AG04450 (cell line): ENCODE measurements around the gene MCTP1. TPM values are rescaled to one million over a fixed set of nuclear protein-coding genes. Genes with fewer than 3 reads are reported as not detected.

Experiments
- CTCF ChIA-PET: fragments of 300-600, 350-600 bp; formaldehyde crosslinking; extraction: SDS; loops from one replicate; lab custom pipeline; 2022; ENCODE audit warnings: antibody characterized with exemption, inconsistent platforms; lab: Charles Lee
- POLR2A ChIA-PET: fragments of 350-600 bp; formaldehyde crosslinking; extraction: SDS; loops from one replicate; lab custom pipeline; 2021; ENCODE audit warnings: antibody characterized with exemption, inconsistent platforms; lab: Yijun Ruan, JAX
- DNase-seq: peaks from one replicate; pipeline ENCODE4 v3.0.0-alpha.2; 2011; ENCODE audit warnings: low read depth, low spot score
- H3K27ac ChIP-seq: one replicate; pipeline ENCODE4 v1.5.1; 2012; ENCODE audit warnings: low read depth, low read length, control low read depth
- H3K27me3 ChIP-seq: one replicate; pipeline ENCODE4 v1.6.0; 2012; ENCODE audit warnings: low read length; ENCODE audit not compliant: control insufficient read depth, insufficient read depth
- H3K4me3 ChIP-seq: 2 replicates; pipeline ENCODE4 v1.5.1; 2011; ENCODE audit warnings: mild to moderate bottlenecking, low read depth, low read length, control low read depth
- H3K9me3 ChIP-seq: 2 replicates; pipeline ENCODE4 v1.5.1; 2012; ENCODE audit warnings: low read length; ENCODE audit not compliant: control insufficient read depth, insufficient read depth
- polyA plus RNA-seq: library from polyadenylated mRNA; depleted of rRNA; stranded (reverse); fragments of >200 nt; gene quantifications from 2 replicates; pipeline ENCODE4 v1.2.3, GENCODE V29; 2011
- TF ChIP-seq, protein P1 (sequence below): IDR thresholded peaks from 2 replicates; pipeline ENCODE4 v1.5.1; 2011; ENCODE audit warnings: low read depth, low read length, control low read depth, inconsistent platforms

The MCTP1 gene
- polyA plus RNA-seq, 1 experiment: 0.66 TPM

DNA sequence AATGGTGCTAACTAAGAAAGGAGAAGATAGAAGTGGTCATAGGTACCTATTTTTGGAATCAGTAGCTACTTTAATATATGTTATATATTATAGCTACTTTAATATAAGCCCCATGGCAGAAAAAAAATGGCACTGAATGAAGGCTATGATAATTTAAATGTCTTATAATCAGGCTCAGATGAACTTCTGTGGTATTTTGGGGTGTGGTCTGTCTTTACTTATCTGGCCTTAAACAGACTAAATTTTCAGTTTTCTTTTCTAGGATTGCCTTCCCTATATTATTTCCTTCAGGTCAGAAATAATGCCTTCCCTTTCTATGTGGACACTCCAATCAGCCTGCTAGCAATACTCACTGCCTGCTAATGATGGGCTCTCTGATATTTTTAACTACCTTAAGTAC is 374.2 kb downstream of the MCTP1 start:
- POLR2A ChIA-PET: no interaction called here
- CTCF ChIA-PET: interaction anchor here (0.6 kb wide), 1 partner anchor 386 kb away, joined by 3 read pairs; no protein-coding TSS in a partner anchor

DNA sequence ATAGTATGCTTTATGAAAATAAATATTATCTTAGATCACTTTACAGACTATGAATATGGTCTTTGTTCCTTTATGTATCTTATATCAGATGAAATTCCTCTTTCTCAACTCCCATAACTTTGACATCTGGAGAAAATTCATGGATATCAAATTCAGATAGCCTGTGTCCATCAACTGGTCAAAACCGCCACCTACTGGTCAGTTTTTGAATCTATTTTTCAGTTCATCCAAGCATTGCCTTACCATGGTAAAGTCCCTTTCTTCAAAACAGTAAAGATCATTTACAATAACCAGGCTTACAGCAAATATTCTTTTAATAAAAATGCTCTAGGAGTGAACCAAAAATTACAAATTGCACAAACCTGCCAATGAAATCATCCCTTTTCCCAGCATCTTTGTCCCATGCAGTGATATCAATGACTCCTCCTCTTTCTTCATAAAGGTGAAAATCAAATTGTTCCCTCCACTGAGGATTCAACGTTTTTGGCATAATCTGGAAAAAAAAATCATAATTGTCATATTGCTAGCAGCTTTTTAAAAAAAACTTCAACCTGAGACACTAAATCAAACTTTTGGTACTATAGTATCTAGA is 375.9 kb downstream of the MCTP1 start:
- no peaks in the 10 kb centered on the region for H3K9me3 ChIP-seq
- no peak overlapping the region for H3K27ac ChIP-seq
- H3K4me3 ChIP-seq: no peak overlapping the region
- H3K27me3 ChIP-seq: no peaks in the 10 kb centered on the region
- peak; percentile 8 for DNase-seq
- TF ChIP-seq, protein P1, sequence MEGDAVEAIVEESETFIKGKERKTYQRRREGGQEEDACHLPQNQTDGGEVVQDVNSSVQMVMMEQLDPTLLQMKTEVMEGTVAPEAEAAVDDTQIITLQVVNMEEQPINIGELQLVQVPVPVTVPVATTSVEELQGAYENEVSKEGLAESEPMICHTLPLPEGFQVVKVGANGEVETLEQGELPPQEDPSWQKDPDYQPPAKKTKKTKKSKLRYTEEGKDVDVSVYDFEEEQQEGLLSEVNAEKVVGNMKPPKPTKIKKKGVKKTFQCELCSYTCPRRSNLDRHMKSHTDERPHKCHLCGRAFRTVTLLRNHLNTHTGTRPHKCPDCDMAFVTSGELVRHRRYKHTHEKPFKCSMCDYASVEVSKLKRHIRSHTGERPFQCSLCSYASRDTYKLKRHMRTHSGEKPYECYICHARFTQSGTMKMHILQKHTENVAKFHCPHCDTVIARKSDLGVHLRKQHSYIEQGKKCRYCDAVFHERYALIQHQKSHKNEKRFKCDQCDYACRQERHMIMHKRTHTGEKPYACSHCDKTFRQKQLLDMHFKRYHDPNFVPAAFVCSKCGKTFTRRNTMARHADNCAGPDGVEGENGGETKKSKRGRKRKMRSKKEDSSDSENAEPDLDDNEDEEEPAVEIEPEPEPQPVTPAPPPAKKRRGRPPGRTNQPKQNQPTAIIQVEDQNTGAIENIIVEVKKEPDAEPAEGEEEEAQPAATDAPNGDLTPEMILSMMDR: peak; percentile 71
- ChIA-PET CTCF (interaction anchor here (1.0 to 2.4 kb wide), 4 partner anchors 10 to 77 kb away, joined by 4 to 7 read pairs (median 4); no protein-coding TSS in a partner anchor), POLR2A (no interaction called here)

More for the DNA sequence above, 374.2 kb downstream of the MCTP1 start:
- Histone ChIP-seq H3K4me3 (no peak overlapping the region), H3K27ac (no peak overlapping the region), H3K27me3 (no peaks in the 10 kb centered on the region), H3K9me3 (no peaks in the 10 kb centered on the region)
- no peak for DNase-seq
- TF ChIP-seq, protein P1: no peak

DNA sequence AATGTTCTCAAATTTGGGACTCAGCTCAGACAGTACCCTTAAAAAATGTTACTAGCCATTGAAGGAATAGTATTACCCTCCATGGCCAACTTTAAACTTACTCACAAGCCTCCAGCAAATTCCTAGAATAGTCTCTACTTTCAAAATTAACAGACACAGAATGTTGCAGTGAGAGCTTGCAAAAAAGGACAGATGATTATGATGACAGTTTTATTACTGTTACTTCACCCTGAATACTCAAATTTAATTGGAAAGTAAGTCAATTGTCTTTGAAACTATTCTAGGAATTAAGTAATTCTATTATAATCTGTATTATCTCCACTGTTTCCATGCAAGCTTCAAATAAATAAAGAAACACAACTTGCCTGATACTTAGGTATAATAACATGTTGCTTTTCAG is 378.1 kb downstream of the MCTP1 start:
- Histone ChIP-seq H3K9me3 (no peaks in the 10 kb centered on the region), H3K4me3 (no peak overlapping the region), H3K27me3 (no peaks in the 10 kb centered on the region), H3K27ac (no peak overlapping the region)
- ChIA-PET POLR2A (no interaction called here), CTCF (no interaction called here)
- DNase-seq: no peak
- TF ChIP-seq, protein P1: no peak

DNA sequence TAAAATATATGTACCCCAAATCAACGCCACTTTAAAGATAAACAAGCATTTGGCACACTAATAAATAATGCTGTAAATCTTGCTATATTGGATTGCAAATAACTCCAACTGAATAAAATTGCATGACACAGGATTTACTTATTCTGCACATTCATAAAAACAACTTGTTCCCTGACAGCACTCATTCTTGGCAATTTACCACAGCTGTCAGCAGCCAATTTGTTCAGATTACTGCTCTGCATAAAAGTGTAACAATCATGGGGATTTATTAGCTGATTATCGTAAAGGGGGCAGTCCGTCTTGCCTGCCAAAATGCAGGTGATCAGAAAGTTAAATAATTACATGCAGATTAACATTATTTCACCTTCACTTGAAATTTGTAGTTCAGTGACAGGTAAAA is 381.2 kb downstream of the MCTP1 start:
- no peaks in the 10 kb centered on the region for H3K9me3 ChIP-seq
- H3K4me3 ChIP-seq: no peak overlapping the region
- DNase-seq: no peak
- CTCF ChIA-PET: no interaction called here
- TF ChIP-seq, protein P1: no peak
- H3K27ac ChIP-seq: no peak overlapping the region
- POLR2A ChIA-PET: no interaction called here
- no peaks in the 10 kb centered on the region for H3K27me3 ChIP-seq

DNA sequence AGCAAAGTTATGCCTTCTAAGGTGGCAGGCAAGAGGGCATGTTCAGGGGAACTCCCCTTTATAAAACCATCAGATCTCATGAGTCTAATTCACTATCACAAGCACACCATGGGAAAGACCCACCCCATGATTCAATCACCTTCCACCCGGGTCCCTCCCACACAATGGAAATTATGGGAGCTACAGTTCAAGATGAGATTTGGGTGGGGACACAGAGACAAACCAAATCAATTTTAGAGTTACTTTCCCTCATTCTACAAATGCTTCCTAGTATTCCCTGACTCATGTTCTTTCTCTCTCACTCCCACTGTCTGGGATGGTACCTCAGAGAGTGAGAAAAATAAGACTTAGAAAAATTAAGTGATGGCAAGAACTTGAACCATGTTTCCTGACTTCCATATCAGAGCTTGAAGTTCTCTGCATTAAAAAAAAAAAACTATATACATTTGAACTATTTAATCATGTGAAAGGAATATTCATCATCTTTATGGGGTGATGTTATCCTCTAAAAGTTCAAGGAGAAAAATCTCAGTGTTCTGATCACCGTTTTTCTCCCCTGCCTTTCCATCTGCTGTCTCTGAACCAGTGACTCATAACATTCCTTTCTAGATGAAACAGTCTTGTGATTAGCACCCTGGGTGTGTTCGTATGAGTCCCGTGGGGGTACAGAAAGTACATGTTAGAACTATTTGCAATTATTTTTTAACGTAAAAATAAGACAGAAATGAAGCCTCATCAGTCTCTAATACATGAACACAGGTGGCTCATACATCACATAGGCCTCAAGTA is 383.5 kb downstream of the MCTP1 start:
- POLR2A ChIA-PET: interaction anchor here (0.6 to 0.7 kb wide), 2 partner anchors 34 to 117 kb away, joined by 4 to 5 read pairs; no protein-coding TSS in a partner anchor
- DNase-seq: no peak
- H3K27ac ChIP-seq: no peak overlapping the region
- CTCF ChIA-PET: interaction anchor here (0.6 kb wide), 1 partner anchor 554 kb away, joined by 4 read pairs; no protein-coding TSS in a partner anchor
- H3K27me3 ChIP-seq: no peaks in the 10 kb centered on the region
- H3K4me3 ChIP-seq: no peak overlapping the region
- TF ChIP-seq, protein P1: no peak
- no peaks in the 10 kb centered on the region for H3K9me3 ChIP-seq
